GM12865 (cell line): ENCODE measurements around the gene ATP2A1.
A peak's percentile ranks its signal among the peaks of the same experiment; 100 is the strongest.
"Not testable (repeated sequence)": the region's sequence is repeated elsewhere in the genome, so short reads cannot be mapped to it uniquely, and the experiment has no call there.

ENCODE experiments used
- DNase-seq: peaks from one replicate; pipeline ENCODE4 v3.0.0; 2010; ENCODE audit warnings: low read depth
- H3K4me3 ChIP-seq: 2 replicates; pipeline ENCODE4 v1.5.1; 2011; ENCODE audit warnings: mild to moderate bottlenecking, low read depth, low read length, control low read depth
- CTCF ChIP-seq: IDR thresholded peaks from 2 replicates; pipeline ENCODE4 v1.5.1; 2011; ENCODE audit warnings: low read length, control low read depth, low read depth, inconsistent platforms; ENCODE audit not compliant: insufficient read depth; ENCODE audit errors: missing control alignments

The ATP2A1 gene

DNA sequence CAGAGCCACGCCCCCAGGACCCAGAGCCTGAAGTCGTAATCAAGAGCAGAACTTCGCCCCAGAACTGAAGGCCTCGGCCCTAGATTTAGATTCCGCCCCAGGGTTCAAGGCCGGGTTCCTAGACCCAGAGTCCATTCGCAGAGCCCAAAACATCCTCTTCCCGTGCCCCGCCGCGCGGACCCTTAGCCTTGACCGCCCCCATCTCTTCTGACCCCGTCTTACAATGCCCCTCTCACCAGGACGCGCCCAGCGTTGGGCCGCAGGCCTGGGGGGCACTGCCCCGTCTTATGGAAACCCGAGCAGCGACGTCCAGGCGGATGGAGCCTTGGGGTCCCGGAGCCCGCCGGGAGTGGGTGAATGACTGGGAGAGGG is 58.5 kb downstream of the ATP2A1 start:
- no peak overlapping the region for H3K4me3 ChIP-seq
- no peak for DNase-seq
- no peak for TF ChIP-seq CTCF

DNA sequence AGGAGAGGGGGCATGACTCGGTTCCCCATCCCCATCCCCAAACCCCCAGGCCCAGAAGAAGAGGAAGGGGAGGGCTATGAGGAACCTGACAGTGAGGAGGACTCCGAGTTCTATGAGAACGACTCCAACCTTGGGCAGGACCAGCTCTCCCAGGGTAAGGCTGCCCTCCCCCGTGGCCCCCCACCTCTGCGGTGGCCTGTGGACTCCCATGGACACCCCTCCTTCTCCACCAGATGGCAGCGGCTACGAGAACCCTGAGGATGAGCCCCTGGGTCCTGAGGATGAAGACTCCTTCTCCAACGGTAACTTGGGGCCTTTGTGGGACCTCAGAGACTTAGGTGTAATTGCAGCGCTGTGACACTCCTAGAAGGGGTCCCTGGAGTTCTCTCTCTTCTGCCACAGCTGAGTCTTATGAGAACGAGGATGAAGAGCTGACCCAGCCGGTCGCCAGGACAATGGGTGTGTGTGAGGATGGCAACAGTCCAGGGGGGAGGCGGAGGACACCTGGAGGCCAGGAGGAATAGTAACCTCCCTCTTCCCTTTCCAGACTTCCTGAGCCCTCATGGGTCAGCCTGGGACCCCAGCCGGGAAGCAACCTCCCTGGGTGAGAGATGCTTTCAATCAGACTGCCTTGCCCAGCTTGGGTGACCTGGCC is 59.1 kb downstream of the ATP2A1 start:
- no peak overlapping the region for H3K4me3 ChIP-seq
- TF ChIP-seq CTCF, result no peak
- no peak for DNase-seq

DNA sequence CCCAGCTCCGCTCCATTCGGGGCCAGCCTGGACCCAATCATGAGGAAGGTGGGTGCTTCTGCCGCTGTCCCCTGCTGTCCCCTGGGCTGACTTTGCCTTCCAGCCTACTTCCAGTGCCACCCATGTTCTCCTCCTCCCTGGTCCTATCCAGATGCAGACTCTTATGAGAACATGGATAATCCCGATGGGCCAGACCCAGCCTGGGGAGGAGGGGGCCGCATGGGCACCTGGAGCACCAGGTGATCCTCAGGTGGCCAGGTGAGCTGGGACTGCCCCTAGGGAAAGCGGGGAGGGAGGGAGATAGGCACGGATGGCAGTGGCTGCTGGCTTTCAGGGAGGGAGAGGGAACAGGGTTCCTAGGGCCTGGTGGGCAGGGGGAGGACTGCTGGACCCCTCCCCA is 60.4 kb downstream of the ATP2A1 start:
- no peak overlapping the region for H3K4me3 ChIP-seq
- no peak for TF ChIP-seq CTCF
- DNase-seq, result no peak

- not testable (repeated sequence) for DNase-seq
Measured at GRCh38 chr16:28939825-28940224, 61.5 kb downstream of the ATP2A1 start.

DNA sequence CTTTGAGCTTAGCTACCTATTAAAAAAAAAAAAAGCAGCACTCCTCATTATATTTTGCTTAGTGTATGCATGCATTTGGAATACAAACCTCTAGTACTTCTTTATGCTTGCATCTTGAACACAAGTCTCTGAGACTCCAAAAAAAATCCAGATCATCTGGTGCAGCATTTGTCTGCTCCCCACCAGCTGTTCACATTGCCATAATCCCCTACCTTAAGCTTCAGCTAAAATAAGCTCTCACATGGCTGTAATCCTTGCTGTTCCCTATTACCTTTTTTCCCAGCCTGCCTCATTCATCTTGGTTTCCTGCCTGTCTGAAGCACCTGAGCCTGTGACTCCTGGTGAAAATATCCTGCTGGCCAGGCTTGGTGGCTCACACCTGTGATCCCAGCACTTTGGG is 65.0 kb downstream of the ATP2A1 start:
- no peak for DNase-seq
- H3K4me3 ChIP-seq, result no peak overlapping the region
- no peak for TF ChIP-seq CTCF

More at GRCh38 chr16:28939825-28940224, 61.5 kb downstream of the ATP2A1 start:
- not testable (repeated sequence) for H3K4me3 ChIP-seq

GRCh38 chr16:28946681-28947080 is 68.4 kb downstream of the ATP2A1 start:
- TF ChIP-seq CTCF, result no peak
- DNase-seq, result no peak
- H3K4me3 ChIP-seq, result no peak overlapping the region

GRCh38 chr16:28950648-28951409 is 72.5 kb downstream of the ATP2A1 start, which contains the start of gene NFATC2IP:
Gene NFATC2IP (plus strand): TSS chr16:28950937. CDS start chr16:28951012, 75 bp downstream.
- TF ChIP-seq CTCF, result no peak
- peak within 1 kb of the TSS; percentile 74 for H3K4me3 ChIP-seq
- peak; percentile 100 for DNase-seq
